Stimulated activated CD4-positive, alpha-beta T cell treated with anti-CD3 and anti-CD28 coated beads, Interleukin-4, amount 100 ng/mL, for 1 hour (primary cell): Measurements from ENCODE around the gene SYNPO.

Experiments used
- DNase-seq: peaks from one replicate; pipeline ENCODE4 v3.0.0-alpha.2; 2020

The SYNPO gene, protein sequence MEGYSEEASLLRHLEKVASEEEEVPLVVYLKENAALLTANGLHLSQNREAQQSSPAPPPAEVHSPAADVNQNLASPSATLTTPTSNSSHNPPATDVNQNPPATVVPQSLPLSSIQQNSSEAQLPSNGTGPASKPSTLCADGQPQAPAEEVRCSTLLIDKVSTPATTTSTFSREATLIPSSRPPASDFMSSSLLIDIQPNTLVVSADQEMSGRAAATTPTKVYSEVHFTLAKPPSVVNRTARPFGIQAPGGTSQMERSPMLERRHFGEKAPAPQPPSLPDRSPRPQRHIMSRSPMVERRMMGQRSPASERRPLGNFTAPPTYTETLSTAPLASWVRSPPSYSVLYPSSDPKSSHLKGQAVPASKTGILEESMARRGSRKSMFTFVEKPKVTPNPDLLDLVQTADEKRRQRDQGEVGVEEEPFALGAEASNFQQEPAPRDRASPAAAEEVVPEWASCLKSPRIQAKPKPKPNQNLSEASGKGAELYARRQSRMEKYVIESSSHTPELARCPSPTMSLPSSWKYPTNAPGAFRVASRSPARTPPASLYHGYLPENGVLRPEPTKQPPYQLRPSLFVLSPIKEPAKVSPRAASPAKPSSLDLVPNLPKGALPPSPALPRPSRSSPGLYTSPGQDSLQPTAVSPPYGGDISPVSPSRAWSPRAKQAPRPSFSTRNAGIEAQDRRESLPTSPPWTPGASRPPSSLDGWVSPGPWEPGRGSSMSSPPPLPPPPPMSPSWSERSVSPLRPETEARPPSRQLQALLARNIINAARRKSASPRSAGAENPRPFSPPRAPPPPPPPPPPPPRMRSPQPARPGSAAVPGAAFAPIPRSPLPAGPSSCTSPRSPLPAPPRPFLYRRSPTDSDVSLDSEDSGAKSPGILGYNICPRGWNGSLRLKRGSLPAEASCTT

DNA sequence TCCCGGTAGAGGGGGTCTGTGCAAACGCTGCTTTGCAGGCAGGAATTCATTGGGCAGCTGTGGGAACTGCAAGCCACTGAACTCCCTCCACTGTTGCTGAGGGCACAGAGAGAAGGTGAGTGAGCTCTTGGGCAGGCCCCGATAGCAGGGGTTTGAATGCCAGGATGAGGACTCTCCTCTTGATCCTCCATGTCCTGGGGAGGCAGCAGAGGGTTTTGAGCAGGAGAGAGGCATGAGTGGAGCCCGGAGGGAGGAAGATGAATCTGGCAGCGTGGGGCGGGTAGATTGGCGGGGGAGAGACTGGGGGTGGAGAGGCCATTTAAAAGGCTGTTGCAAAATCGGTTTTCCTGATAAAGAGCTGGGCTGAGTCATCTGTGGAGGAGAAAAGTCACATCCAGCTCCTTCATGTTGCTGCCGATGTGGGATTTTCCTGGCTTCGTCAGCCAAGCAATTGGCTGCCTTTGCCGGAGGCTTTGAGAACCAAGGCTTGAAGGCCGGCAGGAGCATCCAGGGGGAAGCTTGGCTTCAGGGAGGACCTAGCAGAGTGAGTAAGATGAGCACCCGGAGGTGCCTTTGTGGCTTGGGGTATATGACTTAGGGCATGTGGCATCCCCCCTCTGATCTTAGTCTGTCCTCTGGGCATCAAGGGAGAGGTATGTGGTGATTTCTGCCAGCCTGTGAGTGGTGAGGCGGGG is at the start of gene SYNPO:
Gene SYNPO (plus strand): TSS at position 350 of the 695 bp plus-strand sequence. CDS start 7,616 bp downstream, outside the sequence.
- DNase-seq = no peak

DNA sequence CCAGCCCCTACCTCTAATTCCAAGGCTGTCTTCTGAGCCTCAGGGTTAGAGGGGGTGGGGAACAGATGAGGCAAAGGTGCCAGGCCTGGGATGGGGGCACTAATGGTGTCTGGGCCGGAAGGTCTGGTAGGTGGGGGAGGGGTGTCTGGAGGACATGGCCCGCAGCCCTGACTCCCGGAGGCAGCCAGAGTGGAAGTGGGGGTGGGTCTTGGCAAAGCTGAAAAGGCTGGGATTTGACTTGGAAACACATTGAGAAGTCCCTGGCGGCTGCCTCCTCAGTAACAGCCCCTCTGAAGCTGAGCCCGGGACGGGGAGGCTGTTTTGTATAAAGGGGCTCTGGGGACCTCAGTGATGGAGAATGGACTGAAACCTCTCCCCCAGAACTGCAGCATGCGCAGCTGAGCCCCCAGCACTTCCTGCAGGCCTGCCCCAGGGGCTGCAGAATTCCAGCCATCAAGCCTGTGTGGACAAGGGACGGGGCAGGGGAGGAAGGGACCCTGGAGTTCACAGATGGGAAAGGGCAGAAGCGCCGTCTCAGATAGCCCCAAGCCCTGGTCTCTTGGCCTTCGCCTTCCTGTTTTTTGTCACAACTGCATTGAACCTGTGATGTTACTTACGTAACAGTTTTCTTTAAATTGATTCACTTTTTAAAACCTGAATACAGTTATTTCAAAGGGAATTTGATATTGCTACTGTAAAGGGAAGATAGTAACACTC is 49.3 kb upstream of the SYNPO start:
- DNase-seq = no peak

DNA sequence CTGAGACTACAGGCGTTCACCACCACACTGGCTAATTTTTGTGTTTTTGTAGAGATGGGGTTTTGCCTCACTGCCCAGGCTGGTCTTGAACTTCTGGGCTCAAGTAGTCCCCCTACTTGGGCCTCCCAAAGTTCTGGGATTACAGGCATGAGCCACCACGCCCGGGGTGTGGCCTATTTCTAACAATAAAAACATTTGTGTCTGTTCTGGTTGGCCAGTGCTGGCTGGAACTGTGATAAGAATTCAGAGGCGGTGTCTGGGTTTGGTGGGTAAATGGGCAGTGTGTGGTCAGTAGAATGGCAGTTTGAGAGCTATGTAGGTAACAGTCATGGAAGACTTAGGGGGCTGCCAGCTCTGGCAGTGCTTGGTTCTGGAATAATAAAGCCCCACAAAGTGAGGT is 46.9 kb upstream of the SYNPO start:
- no peak for DNase-seq

DNA sequence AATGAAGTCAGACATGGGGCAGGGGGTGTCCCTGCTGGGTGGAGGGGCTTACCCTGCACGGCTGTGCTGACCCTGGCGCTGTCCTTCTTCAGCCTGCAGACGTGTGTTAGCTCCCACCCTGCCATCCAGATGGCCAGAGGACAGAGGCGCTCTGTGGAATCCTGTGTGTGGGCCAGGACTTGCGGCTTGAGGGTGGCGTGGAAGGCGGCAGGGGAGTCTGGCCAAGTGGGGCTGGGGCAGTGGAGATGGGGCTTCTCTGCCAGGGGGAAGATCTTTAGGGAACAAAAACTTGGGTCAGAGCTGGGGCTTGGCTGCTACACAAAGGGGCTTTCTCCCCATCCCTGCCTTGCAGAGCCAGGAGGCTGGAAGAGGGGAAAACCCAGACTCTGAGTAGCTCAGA is 46.5 kb upstream of the SYNPO start:
- no peak for DNase-seq

DNA sequence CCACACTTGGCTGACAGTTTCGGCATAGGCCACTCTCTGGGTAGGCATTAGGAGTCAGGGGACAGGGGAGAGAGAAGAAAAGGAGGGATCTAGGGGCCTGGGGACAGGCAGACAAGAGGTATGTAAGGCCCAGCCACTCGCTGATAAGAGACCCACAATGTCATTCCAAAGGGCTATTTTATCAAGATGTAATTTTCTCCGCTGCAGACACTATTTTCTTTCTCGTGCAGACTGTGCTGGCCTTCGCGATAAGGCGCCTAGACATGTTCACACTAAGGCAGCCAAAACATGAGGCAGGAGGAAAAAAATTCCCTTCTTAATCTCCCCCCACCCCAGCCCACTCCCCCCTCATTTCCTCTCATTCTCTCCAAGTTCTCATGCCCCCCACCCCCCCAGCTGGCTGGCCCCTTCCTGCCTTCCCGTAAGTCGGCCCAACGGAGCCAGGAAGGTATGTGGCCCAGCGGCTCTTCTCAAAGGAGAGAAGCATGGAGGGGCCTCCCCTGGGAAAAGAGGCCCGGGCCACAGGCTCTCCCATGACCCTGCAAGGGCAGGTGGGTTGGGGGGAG is 44.9 kb upstream of the SYNPO start:
- DNase-seq = no peak

DNA sequence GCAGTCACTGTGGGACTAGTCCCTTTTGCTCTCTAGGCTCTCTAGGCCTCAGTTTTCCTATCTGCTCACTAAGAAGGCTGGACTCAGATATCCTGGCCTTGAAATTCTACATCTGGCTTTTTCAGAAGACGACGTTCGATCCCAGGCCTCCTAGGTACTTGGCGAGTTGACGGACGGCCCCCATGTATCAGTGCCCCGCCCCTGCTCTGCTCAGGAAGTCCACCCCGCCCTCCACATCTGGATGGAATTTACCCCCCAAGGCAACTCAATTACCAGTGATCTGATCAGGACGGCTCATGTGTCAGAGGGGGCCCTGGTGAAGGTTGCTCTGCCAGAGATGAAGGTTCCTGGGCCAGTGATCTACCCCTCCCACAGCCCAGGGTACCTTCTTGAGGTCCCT is 44.1 kb upstream of the SYNPO start:
- DNase-seq = no peak

DNA sequence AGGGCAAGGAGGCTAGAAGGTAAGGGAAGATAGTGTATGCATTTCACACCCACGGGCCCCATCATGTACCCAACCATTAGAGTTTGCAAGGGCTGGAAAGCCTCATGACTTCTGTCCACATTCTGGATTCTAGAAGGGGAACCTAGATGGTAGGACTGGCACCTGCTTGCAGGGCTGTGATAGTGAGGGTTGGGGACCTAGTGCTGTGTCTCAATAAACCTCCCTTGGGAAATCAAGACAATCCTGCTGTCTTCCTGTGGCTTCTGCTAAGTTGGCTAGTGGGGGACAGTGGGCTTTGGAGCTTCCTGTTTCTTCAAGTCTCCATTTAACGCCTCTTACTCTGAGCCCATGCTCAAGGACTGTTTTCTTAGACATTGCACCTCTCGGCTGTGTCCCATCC is 43.6 kb upstream of the SYNPO start:
- DNase-seq = no peak

DNA sequence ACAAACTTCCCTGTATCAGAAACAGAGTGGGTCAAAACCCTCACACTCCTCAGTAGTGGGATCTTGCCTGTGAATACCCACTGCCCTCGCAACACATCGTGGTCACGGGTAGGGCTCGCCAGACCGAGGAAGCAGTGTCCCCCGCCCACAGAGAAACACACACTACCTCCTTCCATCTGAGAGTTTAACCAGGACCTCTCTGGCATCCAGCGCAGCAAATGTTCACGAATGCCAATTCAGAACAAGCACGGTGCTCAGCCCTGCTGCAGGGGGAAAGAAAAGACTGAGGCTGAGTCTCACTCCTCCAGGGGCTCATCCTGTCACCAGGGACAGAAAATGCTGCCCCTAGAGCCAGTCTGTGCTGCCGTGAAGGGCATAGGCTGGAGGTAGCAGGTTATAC is 42.5 kb upstream of the SYNPO start:
- DNase-seq = no peak

DNA sequence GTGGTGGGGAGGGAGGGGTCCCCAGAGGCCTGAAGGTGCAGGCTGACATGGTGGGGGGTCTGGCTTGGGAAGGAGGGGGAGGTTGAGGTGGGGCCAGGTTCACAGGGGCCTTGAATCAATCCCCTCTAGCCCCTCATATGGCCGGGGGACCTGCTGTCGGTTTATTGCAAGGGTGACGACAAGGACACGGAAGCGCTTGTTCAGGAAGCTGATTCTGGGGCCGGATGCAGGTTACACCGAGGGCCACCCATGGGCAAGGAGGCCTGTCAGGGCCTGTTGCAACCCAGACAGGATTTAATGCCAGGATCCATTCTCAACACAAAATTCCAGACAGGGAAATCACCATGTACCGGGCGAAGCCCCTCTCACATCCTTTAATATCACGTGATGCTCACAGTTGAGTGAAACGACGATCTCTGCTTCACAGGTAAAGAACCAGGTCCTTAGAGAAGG is 41.6 kb upstream of the SYNPO start:
- DNase-seq = no peak

DNA sequence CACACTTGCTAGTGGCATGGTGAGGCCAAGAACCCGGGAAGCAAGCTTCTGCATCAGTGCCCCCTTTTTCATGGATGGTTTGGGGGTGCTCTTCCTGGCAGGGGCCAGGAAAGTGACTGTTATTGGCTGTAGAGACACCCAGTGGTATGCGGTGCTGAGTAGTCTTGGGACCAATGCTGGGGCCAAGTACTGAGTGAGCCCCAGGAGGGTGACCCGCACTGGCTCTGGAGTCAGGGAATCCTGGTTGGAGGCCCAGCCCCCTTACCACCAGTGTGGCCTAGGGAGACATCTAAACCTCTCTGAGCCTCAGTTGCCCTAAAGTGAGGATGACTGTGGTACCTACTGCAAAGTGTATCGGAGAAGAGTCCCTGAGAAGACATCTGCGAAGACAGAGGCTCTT is 41.2 kb upstream of the SYNPO start:
- DNase-seq = no peak

DNA sequence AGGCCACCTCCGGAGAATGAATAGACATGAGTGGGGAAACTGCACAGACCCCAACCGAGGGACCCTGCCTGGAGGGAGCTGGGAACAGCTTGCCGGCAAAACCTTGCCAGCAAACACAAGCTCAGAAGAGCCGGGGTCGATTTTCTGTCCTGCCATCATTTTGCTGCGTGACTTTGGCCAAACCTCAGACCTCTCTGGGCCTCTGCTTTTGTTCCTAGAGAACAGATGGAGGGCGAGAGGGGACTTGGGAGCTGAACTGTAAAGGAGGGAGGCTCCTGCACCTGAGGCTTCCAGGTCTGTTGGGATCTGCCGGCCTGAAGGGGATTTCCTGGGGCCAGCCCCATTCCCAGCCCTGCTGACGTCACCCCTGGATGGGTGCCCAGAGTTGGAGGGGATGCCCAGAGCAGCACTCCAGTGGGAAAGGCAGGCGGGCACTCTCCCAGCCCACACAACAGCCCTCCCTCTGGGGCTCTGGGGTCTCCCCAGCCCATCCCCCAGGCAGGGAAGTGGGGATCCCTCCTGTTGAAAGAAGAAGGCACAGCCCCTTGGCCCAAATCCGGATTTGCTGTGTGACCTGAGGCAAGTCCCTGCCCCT is 40.4 kb upstream of the SYNPO start:
- DNase-seq = no peak

DNA sequence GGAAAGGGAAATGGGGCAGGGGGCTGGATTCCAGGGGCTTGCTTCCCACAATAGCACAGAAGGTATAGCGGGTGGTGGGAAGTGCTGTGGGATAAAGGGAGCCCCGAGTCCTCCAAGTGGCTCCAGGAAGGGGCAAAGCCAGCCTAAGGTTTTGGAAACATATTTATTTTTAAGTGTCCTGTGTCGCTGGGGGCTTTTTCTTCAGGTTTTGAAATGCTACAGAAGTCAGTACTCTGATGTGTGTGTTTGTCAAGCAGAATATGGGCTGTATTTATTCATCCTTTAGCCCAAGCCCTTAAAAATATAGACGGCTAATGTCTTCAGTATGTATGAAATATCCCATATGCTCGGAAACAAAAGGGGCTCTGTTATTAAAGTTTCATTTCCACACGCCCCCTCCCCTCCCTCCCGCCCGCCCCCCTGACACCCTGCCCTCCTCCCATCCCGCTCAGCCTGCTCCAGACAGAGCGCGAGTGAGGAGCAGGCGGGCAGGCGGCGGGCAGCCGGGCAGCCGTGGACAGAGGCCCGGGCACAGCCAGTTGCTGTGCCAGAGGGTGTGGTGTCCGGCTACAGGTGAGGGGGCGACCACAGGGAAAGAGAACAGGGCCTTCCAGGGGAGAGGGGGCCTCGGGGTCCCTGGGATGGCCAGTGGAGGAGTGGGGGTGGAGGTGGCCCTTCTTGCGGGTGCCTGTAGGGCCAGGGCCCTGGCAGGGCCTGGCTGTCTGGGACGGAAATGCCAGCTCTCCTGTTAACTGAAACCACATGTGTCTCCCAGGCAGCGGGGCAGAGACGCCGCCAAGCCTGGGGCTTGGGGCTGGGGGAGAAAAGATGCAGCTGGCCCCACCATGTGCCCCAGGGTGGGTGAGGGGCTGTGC is 39.6 kb upstream of the SYNPO start:
- DNase-seq = no peak

DNA sequence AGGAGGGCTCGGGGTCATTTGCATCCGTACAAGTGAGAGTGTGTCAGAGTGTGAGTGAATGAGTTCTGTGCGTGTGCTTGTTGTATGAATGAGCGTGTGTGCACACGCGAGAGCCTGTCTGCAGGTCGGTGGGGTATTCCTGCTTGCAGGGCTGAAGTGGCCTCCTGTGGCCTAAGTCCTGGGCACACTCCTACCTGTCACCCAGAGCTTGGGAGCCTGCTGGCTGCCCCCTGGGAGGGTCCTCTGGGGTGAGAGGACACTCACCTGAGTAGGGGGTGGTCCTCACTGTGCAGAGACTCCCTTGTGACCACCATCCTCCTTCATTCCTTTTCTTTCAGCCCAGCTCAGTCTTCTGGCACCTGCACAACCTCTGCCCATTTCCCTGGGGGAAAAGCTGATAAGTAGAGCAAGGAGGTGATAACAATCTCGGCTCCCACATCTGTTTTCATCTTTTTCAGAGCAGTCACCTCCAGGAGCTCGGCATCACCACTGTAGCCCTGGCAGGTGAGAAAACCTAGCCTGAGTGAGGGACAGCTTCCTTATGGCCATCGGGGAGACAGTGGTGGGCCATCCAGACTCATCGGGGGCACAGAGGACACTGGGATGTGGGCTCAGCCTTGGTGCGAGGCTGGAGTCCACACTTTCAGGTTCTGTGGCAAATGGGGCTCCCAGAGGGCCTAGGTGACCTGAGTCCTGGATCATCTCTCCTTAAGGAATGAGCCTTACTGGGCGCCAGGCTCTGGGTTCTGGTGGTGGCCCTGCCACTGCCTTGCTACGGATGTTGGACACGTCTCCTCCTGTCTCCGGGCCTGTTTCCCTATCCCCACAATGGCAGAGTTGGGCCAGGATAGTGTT is 38.7 kb upstream of the SYNPO start:
- no peak for DNase-seq

DNA sequence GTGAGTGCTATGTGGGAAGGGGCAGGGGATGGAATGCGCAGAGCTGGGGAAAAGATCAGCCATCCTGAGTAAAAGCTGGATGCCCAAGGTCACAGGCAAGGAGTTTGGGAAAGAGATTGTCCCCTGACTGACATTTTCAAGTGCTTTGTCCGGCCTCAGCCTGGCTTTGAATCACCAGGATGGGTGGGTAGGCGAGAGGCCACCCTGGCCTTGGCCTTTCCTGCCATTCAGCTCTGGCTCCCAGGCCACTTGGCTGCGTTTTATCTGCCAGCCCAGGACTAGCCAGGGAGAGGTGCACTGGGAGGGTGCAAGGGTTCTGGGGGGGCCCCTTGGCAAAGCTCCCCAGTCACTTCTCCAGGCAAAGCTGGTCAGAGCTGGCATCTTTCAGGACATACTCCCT is 37.4 kb upstream of the SYNPO start:
- DNase-seq = no peak

DNA sequence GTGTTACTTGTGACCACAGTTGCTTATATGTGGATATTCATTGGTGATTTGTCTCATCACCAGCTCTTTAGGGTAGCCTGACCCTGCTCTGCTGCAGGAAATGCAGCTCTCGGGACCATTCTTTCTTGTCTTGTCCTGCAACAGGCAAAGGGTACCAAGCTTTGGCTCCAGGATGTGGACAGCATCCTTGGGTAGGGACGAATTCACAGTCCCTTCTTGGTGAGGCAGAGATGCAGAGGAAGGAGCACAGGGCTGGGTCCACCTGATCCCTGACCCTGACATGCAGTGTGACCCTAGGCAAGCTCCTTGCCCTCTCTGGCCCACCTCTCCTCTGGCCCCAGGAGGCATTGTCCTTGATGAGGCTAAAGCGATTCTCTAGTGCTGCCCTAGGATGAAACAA is 37.0 kb upstream of the SYNPO start:
- DNase-seq = no peak

DNA sequence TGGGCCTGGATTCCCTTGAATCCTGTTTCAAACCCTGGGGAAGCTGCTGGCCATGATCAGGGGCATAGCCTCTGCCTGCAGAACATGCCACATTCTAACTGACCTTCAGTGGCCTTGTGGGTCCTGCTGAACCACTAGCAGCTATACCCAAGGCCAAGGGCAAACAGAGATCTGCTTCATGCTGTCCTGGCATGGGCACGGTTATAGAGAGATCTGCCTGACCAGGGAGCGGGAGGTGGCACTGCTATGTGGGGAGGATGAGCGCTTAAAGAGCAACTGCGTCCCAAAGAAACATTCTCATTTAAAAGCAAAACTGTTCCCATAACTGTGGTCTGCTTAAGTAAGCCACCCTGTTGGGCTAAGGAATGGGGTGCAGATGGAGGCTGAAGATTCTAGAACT is 36.5 kb upstream of the SYNPO start:
- no peak for DNase-seq

DNA sequence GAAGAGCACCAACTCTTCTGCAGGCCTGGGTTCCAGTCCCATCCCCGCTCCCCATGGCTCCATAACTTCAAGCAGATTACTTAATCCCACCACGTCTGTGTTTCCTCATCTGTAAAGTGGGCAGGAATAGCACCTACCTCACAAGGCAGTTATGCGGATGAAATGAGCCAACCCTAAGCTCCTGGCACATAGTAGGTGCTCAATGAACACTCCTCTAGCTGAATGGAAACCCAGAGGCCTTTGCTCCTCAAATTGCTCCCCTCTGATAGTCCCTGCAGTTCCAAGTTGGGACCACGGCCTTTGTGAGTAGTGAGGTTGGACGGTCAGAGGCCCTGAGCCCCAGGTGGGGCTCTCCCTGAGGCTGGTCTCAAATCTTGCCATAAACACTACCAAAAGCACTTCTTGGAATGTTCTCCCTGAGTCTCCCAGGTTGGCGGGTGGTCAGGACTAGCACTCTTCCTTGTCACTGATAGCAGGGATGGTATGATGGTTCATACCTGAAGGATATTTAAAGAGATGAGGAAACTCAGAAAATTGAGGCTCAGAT is 35.5 kb upstream of the SYNPO start:
- DNase-seq = no peak

DNA sequence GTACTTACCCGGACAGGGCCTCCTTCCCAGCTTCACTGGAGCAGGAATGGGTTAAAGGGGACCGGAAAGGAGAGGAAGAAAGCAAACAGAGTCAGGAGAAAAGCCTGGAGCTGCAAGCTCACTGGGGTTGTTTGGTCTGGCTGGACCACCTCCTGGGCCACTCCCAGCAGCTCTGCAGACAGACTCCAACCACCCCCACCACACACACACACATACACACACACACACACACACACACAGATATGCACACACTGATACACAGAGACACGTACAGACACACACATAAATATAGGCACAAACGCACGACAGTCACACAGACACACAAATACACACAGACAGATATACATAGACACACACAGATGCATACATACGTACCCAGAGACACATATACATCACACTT is 34.9 kb upstream of the SYNPO start:
- DNase-seq = no peak

DNA sequence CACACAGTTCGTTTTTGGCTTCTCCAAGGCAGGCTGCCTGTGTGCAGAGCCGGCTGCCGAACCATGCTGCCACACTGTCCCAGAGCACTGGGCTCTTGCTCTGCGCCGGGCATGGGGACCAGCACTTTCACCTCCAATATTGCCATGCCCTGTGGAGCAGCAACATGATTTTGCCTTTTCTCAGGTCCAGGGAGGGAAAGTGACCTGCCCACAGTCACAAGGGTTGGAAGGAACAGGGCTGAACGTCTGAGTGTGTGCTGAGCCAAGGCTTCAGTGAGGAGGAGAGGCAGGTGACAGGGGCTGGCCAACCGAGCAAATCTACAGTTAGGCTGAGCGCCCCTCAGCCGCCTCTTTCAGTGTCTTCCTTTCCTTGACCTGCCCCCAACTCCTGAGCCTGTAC is 34.0 kb upstream of the SYNPO start:
- DNase-seq = no peak

DNA sequence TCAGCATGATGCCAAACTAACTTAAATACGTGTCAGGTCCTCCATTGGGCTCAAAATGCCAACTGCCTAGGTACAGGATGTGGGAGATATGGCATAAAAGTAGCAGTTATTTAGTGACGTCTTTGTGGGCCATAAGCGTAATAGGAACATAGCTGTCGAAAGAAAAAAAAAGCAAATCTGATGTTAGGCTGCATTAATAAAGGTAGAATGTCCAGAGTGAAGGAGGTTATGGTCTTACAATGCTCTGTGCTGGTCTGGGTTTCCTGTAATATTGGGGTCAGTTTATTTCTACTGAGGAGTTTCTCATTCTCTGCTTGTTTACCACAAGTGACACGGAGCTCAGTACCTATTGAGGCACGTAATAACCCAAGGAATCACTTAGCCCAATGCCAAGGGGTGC is 33.4 kb upstream of the SYNPO start:
- DNase-seq = no peak
